SU-DHL-6 (cell line): ENCODE data around the gene TLCD4.

Experiments
- EZH2phosphoT487 ChIP-seq: fragments of 200-600 bp; sonication (generic), shearing (Covaris generic); conservative IDR thresholded peaks from 2 replicates; pipeline ENCODE4 v1.6.1; 2018; ENCODE audit warnings: mild to moderate bottlenecking, antibody characterized with exemption, low read length, moderate library complexity, mixed read lengths
- TF ChIP-seq, protein P1 (sequence below): fragments of 200-600 bp; sonication (generic); IDR thresholded peaks from one replicate; pipeline ENCODE4 v1.5.1; 2017; ENCODE audit warnings: antibody characterized with exemption, mild to moderate bottlenecking, low read length, moderate library complexity; ENCODE audit not compliant: insufficient read depth, poor library complexity, severe bottlenecking

DNA sequence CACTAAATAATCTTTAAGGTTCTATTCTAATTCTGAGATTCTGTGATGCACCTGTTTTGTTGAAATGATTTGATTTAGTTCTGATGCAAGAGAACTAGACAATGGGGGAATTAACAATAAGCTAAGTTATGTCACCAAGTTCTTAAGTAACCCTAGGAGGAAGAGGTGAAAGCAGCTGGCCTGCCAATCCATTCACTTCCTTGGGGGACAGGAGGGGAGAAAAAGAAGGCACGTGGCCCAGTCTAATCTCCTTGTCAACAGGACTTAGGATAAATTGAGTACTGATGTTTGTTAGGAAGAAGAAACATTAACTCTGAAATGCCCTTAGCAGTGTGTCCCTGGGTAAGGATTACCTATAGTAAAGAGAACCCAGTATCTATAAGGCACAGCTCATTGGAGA is 36.9 kb downstream of the TLCD4 start:
- TF ChIP-seq, protein P1, sequence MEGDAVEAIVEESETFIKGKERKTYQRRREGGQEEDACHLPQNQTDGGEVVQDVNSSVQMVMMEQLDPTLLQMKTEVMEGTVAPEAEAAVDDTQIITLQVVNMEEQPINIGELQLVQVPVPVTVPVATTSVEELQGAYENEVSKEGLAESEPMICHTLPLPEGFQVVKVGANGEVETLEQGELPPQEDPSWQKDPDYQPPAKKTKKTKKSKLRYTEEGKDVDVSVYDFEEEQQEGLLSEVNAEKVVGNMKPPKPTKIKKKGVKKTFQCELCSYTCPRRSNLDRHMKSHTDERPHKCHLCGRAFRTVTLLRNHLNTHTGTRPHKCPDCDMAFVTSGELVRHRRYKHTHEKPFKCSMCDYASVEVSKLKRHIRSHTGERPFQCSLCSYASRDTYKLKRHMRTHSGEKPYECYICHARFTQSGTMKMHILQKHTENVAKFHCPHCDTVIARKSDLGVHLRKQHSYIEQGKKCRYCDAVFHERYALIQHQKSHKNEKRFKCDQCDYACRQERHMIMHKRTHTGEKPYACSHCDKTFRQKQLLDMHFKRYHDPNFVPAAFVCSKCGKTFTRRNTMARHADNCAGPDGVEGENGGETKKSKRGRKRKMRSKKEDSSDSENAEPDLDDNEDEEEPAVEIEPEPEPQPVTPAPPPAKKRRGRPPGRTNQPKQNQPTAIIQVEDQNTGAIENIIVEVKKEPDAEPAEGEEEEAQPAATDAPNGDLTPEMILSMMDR = no peak
- no peak for TF ChIP-seq EZH2phosphoT487
